Measurements from ENCODE around the gene CCNB2.
A peak's percentile ranks its signal among the peaks of the same experiment; 100 is the strongest.
"Not testable (repeated sequence)": the region's sequence is repeated elsewhere in the genome, so short reads cannot be mapped to it uniquely, and the experiment has no call there.

Gene CCNB2

DNA sequence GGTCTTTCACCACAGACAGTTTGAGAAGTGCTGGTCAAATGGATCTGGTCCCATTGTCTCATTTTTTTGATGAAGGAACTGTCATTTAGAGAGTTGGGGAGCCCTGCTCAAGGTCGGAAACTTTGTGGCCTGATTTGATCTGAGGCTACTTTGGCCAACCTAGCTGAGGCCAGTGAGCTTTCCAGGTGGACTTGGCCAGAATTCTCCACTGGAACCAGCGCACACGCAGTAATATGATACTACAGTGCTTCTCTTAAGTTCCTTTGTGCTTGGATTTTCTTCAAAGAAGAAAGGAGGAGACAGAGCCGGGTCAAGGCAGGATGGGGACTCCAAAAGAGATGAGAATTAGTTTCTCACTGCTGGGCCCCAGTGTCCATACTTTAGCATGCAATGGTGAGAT lies 50.5 kb downstream of the CCNB2 start:
- Histone ChIP-seq H3K9ac (no peak overlapping the region), H3K27me3 (no peaks in the 10 kb centered on the region), H3K4me2 (no peak overlapping the region), H3K36me3 (peaks cover 0 to 90% (median 0%) of the 10 kb centered on the region in 11 experiments; a peak in 4 of 22 replicates), H3K27ac (no peak overlapping the region), H4K20me1 (no peaks in the 10 kb centered on the region), H3K4me1 (peaks cover 0 to 5% (median 0%) of the 10 kb centered on the region in 10 experiments; a peak in 1 of 20 replicates), H3K4me3 (no peak overlapping the region), H3K9me3 (replicated peaks in 1 of 11) (no peaks in the 10 kb centered on the region)
- TF ChIP-seq Cebpa-rat (IDR thresholded peaks at IDR 0.05), result no peak

DNA sequence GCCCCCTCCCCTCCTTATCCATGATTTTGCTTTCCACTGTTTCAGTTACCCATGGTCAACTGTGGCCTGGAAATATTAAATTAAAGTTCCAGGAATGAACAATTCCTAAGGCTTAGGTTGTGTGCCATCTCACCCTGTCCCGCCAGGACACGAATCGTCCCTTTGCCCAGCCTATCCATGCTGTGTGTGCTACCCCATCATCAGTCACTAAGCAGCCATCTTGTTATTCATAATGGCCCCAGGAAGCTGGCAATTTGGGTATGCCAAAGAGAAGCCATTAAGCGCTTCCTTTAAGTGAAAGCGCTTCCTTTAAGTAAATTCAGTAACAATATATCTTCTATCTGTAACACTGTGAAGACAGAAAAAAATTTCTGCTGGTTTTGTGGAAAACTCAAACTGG lies 52.5 kb downstream of the CCNB2 start:
- H3K36me3 ChIP-seq, result peaks cover 0 to 90% (median 0%) of the 10 kb centered on the region in 11 experiments; a peak in 4 of 22 replicates
- no peak for TF ChIP-seq Cebpa-rat (IDR thresholded peaks at IDR 0.05)

DNA sequence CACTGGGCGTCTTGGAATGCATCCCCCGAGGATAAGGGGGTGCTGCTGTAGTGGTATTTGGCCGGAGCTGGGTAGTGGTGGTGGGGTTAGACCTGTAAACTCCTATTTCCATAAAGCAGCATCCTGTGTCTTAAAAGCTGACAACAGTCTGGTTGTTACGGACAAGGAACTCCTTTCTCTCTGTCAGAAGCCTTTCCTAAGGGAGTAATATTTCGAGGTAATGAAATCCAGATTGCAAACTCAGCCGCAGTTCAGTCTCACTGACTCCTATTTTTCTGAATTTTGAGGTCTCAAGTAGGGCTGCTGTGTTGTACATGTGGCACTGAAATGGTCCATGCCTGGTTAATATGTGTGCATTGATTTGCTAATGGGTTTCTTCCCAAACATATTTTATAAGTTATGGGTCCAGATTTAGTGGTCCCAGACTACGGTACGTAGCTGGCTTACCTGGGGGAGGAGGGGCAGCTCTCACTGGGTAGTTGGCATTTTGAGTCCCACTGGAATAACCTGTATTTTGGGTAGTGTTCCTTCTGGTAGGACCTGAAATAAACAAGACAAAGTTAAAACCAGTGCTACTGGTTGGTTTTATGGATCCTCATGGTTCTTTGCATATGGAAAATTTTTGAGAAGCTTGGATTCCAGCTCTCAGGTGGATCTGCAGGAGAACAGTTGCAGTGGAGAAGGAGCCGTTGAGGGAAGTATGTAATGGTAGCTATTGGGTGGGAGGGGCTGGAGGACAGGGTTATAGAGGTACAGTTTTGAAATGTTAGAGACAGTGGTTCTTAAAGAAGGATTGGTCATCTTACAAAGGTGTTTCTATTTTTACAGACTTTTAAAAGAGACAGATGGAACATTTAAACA lies 53.1 kb downstream of the CCNB2 start:
- H3K4me1 ChIP-seq, result peaks cover 0 to 5% (median 0%) of the 10 kb centered on the region in 10 experiments; a peak in 1 of 20 replicates
- no peak overlapping the region for H3K27ac ChIP-seq
- no peak overlapping the region for H3K4me2 ChIP-seq
- H3K27me3 ChIP-seq, result no peaks in the 10 kb centered on the region
- no peak for TF ChIP-seq Cebpa-rat (IDR thresholded peaks at IDR 0.05)
- peaks cover 0 to 90% (median 0%) of the 10 kb centered on the region in 11 experiments; a peak in 4 of 22 replicates for H3K36me3 ChIP-seq
- no peaks in the 10 kb centered on the region for H4K20me1 ChIP-seq
- no peak overlapping the region for H3K4me3 ChIP-seq
- no peak overlapping the region for H3K9ac ChIP-seq
- no peaks in the 10 kb centered on the region for H3K9me3 ChIP-seq (replicated peaks in 1 of 11)

More for the DNA sequence above, 52.5 kb downstream of the CCNB2 start:
- Histone ChIP-seq H4K20me1 (no peaks in the 10 kb centered on the region), H3K4me1 (peaks cover 0 to 5% (median 0%) of the 10 kb centered on the region in 10 experiments; a peak in 1 of 20 replicates), H3K27ac (no peak overlapping the region), H3K9me3 (replicated peaks in 1 of 11) (no peaks in the 10 kb centered on the region), H3K9ac (no peak overlapping the region), H3K27me3 (no peaks in the 10 kb centered on the region), H3K4me2 (no peak overlapping the region), H3K4me3 (no peak overlapping the region)

DNA sequence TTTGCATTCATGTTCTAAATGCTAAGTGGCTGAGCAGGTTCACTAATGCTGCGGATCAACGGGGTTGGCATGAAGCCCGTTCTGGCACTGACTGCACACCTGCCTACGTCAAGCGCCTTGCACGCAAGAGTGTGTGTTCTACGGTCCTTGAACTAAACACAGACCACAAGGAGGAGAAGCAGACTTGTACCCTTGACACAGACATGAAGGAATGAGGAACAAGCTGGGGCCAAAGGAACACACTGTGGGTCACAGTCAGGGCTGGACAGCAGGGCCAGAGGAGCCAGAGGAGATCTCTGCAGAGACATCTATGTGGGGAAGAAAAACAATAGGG lies 53.7 kb downstream of the CCNB2 start:
- no peak overlapping the region for H3K27ac ChIP-seq
- H3K9me3 ChIP-seq (replicated peaks in 1 of 11), result no peaks in the 10 kb centered on the region
- no peak for TF ChIP-seq Cebpa-rat (IDR thresholded peaks at IDR 0.05)
- no peak overlapping the region for H3K9ac ChIP-seq
- H4K20me1 ChIP-seq, result no peaks in the 10 kb centered on the region
- no peaks in the 10 kb centered on the region for H3K27me3 ChIP-seq
- no peak overlapping the region for H3K4me3 ChIP-seq
- peaks cover 0 to 5% (median 0%) of the 10 kb centered on the region in 10 experiments; a peak in 1 of 20 replicates for H3K4me1 ChIP-seq
- peaks cover 0 to 84% (median 0%) of the 10 kb centered on the region in 11 experiments; a peak in 4 of 22 replicates for H3K36me3 ChIP-seq
- no peak overlapping the region for H3K4me2 ChIP-seq

DNA sequence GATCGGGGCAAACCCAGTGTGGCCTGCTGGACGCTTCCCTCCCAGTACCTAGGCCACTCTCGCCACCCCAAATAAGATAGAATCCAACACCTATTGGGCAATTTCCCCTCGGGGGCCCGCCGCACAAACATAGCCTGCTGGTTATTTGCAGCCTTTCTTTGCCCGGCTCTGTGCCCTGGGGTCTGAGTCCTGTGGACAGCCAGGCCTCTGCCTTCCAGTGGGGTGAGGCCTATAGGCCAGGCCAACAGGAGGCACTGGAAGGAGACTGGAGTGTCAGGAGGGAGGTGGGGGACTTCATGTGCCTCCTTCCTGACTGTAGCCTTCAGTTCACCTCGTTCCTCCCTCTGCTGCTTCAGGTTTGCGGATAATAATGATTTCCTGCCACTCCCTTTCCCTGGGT lies 54.3 kb downstream of the CCNB2 start:
- H3K36me3 ChIP-seq, result peaks cover 0 to 79% (median 0%) of the 10 kb centered on the region in 11 experiments; a peak in 4 of 22 replicates
- no peak overlapping the region for H3K4me3 ChIP-seq
- H3K27ac ChIP-seq, result no peak overlapping the region
- H4K20me1 ChIP-seq, result no peaks in the 10 kb centered on the region
- no peak overlapping the region for H3K9ac ChIP-seq
- H3K4me2 ChIP-seq, result no peak overlapping the region
- H3K9me3 ChIP-seq (replicated peaks in 1 of 11), result no peaks in the 10 kb centered on the region
- H3K4me1 ChIP-seq, result peaks cover 0 to 6% (median 0%) of the 10 kb centered on the region in 10 experiments; a peak in 2 of 20 replicates
- no peak for TF ChIP-seq Cebpa-rat (IDR thresholded peaks at IDR 0.05)
- no peaks in the 10 kb centered on the region for H3K27me3 ChIP-seq

DNA sequence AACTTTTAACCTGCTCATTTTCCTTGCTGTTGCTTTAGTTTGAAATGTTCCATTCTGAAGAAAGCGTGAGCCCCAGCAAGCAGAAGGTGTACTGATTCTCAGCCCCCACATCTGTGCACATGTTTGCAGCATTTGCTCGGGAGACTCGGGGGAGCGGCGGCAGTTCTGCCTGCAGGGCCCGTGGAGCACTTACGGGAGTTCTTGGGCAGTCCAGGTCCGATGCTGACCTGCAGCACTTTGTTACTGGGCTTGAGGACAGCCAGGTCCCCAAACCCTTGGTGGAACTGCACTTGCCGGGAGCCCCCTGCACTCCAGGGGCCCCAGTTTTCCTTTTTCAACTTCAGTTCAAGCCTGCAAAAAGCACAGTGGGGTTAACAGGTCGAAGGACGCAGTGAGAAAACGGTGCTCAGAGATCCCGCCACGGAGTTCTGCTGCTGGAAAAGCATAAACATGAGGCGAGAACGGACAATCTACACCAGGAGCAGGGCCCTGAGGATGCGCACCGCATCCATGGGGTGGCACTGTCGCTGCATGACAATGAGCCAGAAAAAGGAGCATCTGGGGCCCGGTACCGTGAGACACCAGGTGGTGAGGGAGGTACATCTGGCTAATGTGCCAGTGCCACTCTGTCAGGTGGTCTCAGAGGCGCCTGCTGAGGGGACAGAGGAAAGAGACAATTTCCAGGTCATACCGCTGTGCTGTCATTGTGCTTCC lies 56.1 kb downstream of the CCNB2 start:
- Histone ChIP-seq H3K36me3 (peaks cover 0 to 73% (median 0%) of the 10 kb centered on the region in 11 experiments; a peak in 4 of 22 replicates), H3K4me3 (no peak overlapping the region), H3K27me3 (no peaks in the 10 kb centered on the region), H3K4me1 (peaks cover 7 to 24% (median 11%) of the 10 kb centered on the region in 10 experiments; a peak in 19 of 20 replicates), H3K9ac (no peak overlapping the region), H3K27ac (no peak overlapping the region), H3K9me3 (replicated peaks in 1 of 11) (peaks cover 0 to 9% (median 0%) of the 10 kb centered on the region in 11 experiments; a peak in 4 of 22 replicates), H3K4me2 (no peak overlapping the region), H4K20me1 (no peaks in the 10 kb centered on the region)
- no peak for TF ChIP-seq Cebpa-rat (IDR thresholded peaks at IDR 0.05)

DNA sequence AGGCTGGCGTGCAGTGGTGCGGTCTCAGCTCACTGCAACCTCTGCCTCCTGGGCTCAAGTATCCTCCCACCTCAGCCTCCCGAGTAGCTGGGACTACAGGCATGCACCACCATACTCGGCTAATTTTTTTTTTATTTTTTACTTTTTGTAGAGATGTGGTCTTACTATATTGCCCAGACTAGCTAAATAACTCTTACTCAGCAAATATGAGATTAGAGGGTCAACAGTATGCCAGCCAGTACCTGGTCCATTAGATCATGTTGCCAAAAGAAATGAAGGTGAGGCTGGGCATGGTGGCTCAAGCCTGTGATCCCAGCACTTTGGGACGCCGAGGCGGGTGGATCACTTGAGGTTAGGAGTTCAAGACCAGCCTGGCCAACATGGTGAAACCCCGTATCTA lies 57.1 kb downstream of the CCNB2 start:
- H4K20me1 ChIP-seq; H3K4me2 ChIP-seq; H3K4me3 ChIP-seq; H3K9me3 ChIP-seq (replicated peaks in 1 of 11); H3K27me3 ChIP-seq; H3K9ac ChIP-seq; H3K27ac ChIP-seq: not testable (repeated sequence)
- Histone ChIP-seq H3K4me1 (peaks cover 9 to 34% (median 19%) of the 10 kb centered on the region in 10 experiments; a peak in 19 of 20 replicates), H3K36me3 (peaks cover 0 to 62% (median 0%) of the 10 kb centered on the region in 11 experiments; a peak in 4 of 22 replicates)

DNA sequence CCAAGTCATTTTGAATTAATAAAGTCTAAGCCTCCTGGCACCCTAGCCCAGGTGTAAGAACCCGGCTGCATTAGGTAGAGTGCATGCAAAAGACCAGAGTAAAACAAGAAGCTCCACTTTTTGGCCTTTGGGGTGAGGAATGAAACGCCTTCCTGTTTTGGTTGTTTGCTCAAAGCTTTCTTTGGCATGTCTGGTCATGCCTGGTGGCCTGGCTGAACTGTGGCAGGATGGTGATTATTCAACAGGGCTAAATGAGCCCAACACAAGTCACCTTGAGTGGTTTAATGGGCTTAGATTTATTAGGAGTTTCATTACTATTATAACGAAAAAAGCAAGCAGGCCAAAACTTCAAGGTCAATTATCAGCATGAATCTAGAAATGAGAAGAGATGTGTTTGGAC lies 60.8 kb downstream of the CCNB2 start:
- Histone ChIP-seq H3K9ac (peak overlapping the region in 5 of 11 experiments; percentile 9 to 44 (median 37); a peak in 5 of 22 replicates), H4K20me1 (no peaks in the 10 kb centered on the region), H3K4me1 (peaks cover 9 to 65% (median 41%) of the 10 kb centered on the region in 10 experiments; a peak in 19 of 20 replicates), H3K9me3 (replicated peaks in 1 of 11) (peaks cover 0 to 9% (median 0%) of the 10 kb centered on the region in 11 experiments; a peak in 4 of 22 replicates), H3K4me2 (peak overlapping the region; percentile 2 to 87 (median 61); a peak in 21 of 22 replicates), H3K27ac (peak overlapping the region; percentile 43 to 98 (median 70)), H3K27me3 (no peaks in the 10 kb centered on the region), H3K36me3 (peaks cover 0 to 33% (median 0%) of the 10 kb centered on the region in 11 experiments; a peak in 4 of 22 replicates), H3K4me3 (no peak overlapping the region)
- TF ChIP-seq Cebpa-rat (IDR thresholded peaks at IDR 0.05), result no peak

DNA sequence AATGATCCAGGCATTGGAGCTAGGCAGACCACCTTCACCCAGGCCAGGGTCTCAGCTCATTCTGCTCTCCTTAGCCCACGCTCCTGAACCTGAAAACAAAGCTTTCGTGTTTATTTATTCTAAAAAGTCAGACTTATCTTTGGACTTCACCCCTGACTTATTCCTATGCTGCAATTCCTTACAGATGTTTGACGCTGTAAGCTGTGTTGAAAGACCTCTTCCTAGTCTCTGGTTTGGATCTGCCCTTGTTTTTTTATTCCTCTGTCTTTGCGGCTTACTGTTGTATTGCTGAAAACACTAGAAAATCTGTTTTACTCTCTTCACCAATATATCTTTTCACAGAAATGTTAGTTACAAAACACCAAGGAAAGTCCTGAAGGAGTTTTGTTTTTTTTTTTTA lies 61.2 kb downstream of the CCNB2 start:
- peaks cover 0 to 30% (median 0%) of the 10 kb centered on the region in 11 experiments; a peak in 3 of 22 replicates for H3K36me3 ChIP-seq
- H3K27me3 ChIP-seq, result no peaks in the 10 kb centered on the region
- peak overlapping the region; percentile 43 to 98 (median 70) for H3K27ac ChIP-seq
- H3K4me1 ChIP-seq, result peaks cover 9 to 70% (median 44%) of the 10 kb centered on the region in 10 experiments; a peak in 19 of 20 replicates
- H3K4me2 ChIP-seq, result peak overlapping the region; percentile 2 to 87 (median 61); a peak in 18 of 22 replicates
- TF ChIP-seq Cebpa-rat (IDR thresholded peaks at IDR 0.05), result no peak
- no peaks in the 10 kb centered on the region for H4K20me1 ChIP-seq
- H3K4me3 ChIP-seq, result no peak overlapping the region
- H3K9me3 ChIP-seq (replicated peaks in 1 of 11), result peaks cover 0 to 9% (median 0%) of the 10 kb centered on the region in 11 experiments; a peak in 4 of 22 replicates
- H3K9ac ChIP-seq, result peak overlapping the region in 5 of 11 experiments; percentile 9 to 44 (median 37); a peak in 5 of 22 replicates

Measured in BLaER1 treated with 17β-estradiol and CSF1 and Interleukin-3, amounts not matched to agents 10 nM and 100 nM (cell line).